ENCODE measurements around the gene LRPAP1. TPM values are rescaled to one million over a fixed set of nuclear protein-coding genes. Genes with fewer than 3 reads are reported as not detected.

LRPAP1 gene
- total RNA-seq, 2 donors from 2014 or later = 82.5 to 93.9 TPM

GRCh38 chr4:3464349-3464905, 67.8 kb downstream of the LRPAP1 start:
- TF ChIP-seq POLR2A (IDR thresholded peaks at IDR 0.05) (no peak), CTCF (IDR thresholded peaks at IDR 0.05) (no peak)
- H3K27me3 ChIP-seq = no peaks in the 10 kb centered on the region
- DNase-seq (no peak), ATAC-seq (no peak)
- intact Hi-C loops (cut with DNase I) = no loop called here
- H3K4me1 ChIP-seq = peaks cover 49% of the 10 kb centered on the region
- no peak overlapping the region for H3K4me3 ChIP-seq
- WGBS, 2 donors = 66 to 73% methylated on average over 6 to 15 of the region's 15 CpGs
- H3K36me3 ChIP-seq (replicated peaks in 1 of 2; ENCODE audit: insufficient read depth in 1 of 2, low read depth in 2 of 2) = no peaks in the 10 kb centered on the region
- no peak overlapping the region for H3K27ac ChIP-seq
- H3K9me3 ChIP-seq = no peaks in the 10 kb centered on the region

- 14 to 18% methylated on average over 3 to 34 of the region's 43 CpGs for WGBS, 2 donors
- intact Hi-C loops (cut with DNase I) = no loop called here
- no peak for DNase-seq
Observed at GRCh38 chr4:3463556-3464348, 68.5 kb downstream of the LRPAP1 start.

GRCh38 chr4:3462790-3463415, 69.3 kb downstream of the LRPAP1 start, which contains the start of gene DOK7:
Gene DOK7, plus strand, starts transcription at chr4:3463306. Its CDS starts 70 bp downstream, at chr4:3463376.
- Histone ChIP-seq H3K9me3 (no peaks in the 10 kb centered on the region), H3K36me3 (replicated peaks in 1 of 2; ENCODE audit: insufficient read depth in 1 of 2, low read depth in 2 of 2) (no peaks in the 10 kb centered on the region), H3K27me3 (no peaks in the 10 kb centered on the region), H3K27ac (peak within 1 kb of the TSS; percentile 77 to 92 (median 82)), H3K4me3 (peak within 1 kb of the TSS; percentile 33 to 54), H3K4me1 (peaks cover 41% of the 10 kb centered on the region)
- ATAC-seq (peak; percentile 57), DNase-seq (peak; percentile 65 to 80 (median 67))
- TF ChIP-seq CTCF (IDR thresholded peaks at IDR 0.05) (no peak), POLR2A (IDR thresholded peaks at IDR 0.05) (no peak)
- WGBS, 2 donors = 0 to 4% methylated on average over 7 to 39 of the region's 44 CpGs
- intact Hi-C loops (cut with DNase I) = no loop called here

More at GRCh38 chr4:3463556-3464348, 68.5 kb downstream of the LRPAP1 start:
- H3K4me3 ChIP-seq = peak overlapping the region; percentile 33 to 54
- H3K9me3 ChIP-seq = no peaks in the 10 kb centered on the region
- H3K27ac ChIP-seq = peak overlapping the region in 3 of 4 donors; percentile 58 to 81 (median 77)
- no peak for ATAC-seq
- no peaks in the 10 kb centered on the region for H3K27me3 ChIP-seq
- no peak for TF ChIP-seq POLR2A (IDR thresholded peaks at IDR 0.05)
- no peak for TF ChIP-seq CTCF (IDR thresholded peaks at IDR 0.05)
- H3K4me1 ChIP-seq = peaks cover 42% of the 10 kb centered on the region
- H3K36me3 ChIP-seq (replicated peaks in 1 of 2; ENCODE audit: insufficient read depth in 1 of 2, low read depth in 2 of 2) = no peaks in the 10 kb centered on the region

- intact Hi-C loops (cut with DNase I) = no loop called here
- no peaks in the 10 kb centered on the region for H3K36me3 ChIP-seq (replicated peaks in 1 of 2; ENCODE audit: insufficient read depth in 1 of 2, low read depth in 2 of 2)
- 48% methylated on average over 10 of the region's 10 CpGs; no CpG with 5 or more reads in 1 of the 2 donors for WGBS, 2 donors
- H3K4me1 ChIP-seq = peaks cover 41% of the 10 kb centered on the region
- ATAC-seq = peak; percentile 4
- DNase-seq = peak; percentile 47 to 68 (median 55)
- H3K9me3 ChIP-seq = no peaks in the 10 kb centered on the region
- H3K27ac ChIP-seq = peak overlapping the region; percentile 77 to 92 (median 82)
- H3K4me3 ChIP-seq = no peak overlapping the region
- no peaks in the 10 kb centered on the region for H3K27me3 ChIP-seq
- TF ChIP-seq POLR2A (IDR thresholded peaks at IDR 0.05) = no peak
- TF ChIP-seq CTCF (IDR thresholded peaks at IDR 0.05) = no peak
Observed at GRCh38 chr4:3462321-3462789, 69.9 kb downstream of the LRPAP1 start.

All from body of pancreas (tissue), 4 donors.